ENCODE results near the gene FCAMR. TPM values are rescaled to one million over a fixed set of nuclear protein-coding genes. Genes with fewer than 3 reads are reported as not detected.

Gene FCAMR
- total RNA-seq, 1 donor from 2014 or later = not detected

- DNase-seq = no peak
- no peaks in the 10 kb centered on the region for H3K9me3 ChIP-seq (replicated peaks)
- intact Hi-C loops (cut with micrococcal nuclease) = no loop called here
These were observed 45.5 kb upstream of the FCAMR start for GRCh38 chr1:207015791-207016190.

DNA sequence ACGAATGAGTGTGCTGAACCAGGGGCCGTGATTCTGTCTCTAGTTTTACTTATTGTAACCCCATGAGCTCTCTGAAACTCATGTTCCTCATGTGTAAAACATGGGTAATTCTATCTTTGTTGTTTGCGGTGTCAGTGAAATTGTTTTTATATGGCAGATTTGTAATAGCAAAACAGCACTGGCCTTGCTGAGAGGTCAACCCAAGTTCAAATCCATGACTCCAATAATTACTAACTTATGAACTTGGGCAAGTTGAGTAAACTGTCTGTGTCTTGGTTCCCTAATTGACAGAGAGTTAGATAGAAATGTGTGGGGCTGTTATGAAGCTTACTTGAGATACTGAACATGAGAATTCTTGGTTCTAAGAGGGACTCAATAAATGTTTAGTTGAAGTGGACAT, 44.5 kb upstream of the FCAMR start:
- DNase-seq = no peak
- intact Hi-C loops (cut with micrococcal nuclease) = no loop called here

More at GRCh38 chr1:207015791-207016190, 45.5 kb upstream of the FCAMR start:
- Histone ChIP-seq H3K4me3 (no peak overlapping the region), H3K27me3 (ENCODE audit: low read depth) (peaks cover 6% of the 10 kb centered on the region), H3K27ac (replicated peaks) (no peak overlapping the region), H3K36me3 (no peaks in the 10 kb centered on the region), H3K4me1 (no peaks in the 10 kb centered on the region)
- TF ChIP-seq CTCF (IDR thresholded peaks at IDR 0.05; ENCODE audit: borderline replicate concordance) = no peak

DNA sequence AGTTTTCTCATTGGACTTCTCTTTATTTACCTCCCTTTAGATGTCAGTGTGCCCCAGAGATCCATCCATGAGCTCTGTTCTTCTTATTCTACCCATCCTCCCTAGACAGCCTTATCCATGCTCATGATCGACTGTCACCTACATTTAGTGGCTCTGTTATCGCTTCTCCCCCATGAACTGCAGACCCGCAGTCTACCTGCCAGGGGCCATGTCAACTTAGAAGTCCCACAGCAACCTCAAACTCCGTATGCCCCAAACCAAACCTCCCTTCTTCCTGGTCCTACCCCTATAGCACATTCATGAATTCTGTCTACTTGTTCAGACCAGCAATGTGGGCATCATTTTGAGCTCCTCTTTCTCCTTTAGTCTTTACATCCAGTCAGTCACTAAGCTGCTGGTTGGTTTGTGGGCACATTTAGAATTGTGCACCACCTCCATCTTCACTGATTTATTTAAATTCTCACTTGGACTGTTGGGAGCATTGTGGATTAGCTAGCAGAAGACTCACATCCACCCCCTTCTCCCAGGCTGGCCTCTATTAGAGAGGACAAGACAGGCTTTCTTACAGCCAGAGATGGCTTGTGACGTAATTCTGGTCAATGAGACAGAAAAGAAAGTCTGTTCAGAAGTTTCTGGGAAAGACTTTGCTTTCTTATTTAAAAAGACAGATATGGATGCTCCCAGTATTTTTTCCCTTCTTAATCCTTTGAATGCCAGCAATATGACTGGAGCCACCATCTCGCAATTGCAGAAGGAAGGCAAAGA, 43.2 kb upstream of the FCAMR start:
- no peaks in the 10 kb centered on the region for H3K4me1 ChIP-seq
- H3K27ac ChIP-seq (replicated peaks) = no peak overlapping the region
- intact Hi-C loops (cut with micrococcal nuclease) = no loop called here
- TF ChIP-seq CTCF (IDR thresholded peaks at IDR 0.05; ENCODE audit: borderline replicate concordance) = no peak
- no peak overlapping the region for H3K4me3 ChIP-seq
- no peaks in the 10 kb centered on the region for H3K9me3 ChIP-seq (replicated peaks)
- peaks cover 6% of the 10 kb centered on the region for H3K27me3 ChIP-seq (ENCODE audit: low read depth)
- DNase-seq = no peak
- no peaks in the 10 kb centered on the region for H3K36me3 ChIP-seq

More for the DNA sequence above, 44.5 kb upstream of the FCAMR start:
- H3K4me1 ChIP-seq = no peaks in the 10 kb centered on the region
- H3K4me3 ChIP-seq = no peak overlapping the region
- peaks cover 6% of the 10 kb centered on the region for H3K27me3 ChIP-seq (ENCODE audit: low read depth)
- H3K9me3 ChIP-seq (replicated peaks) = no peaks in the 10 kb centered on the region
- no peak for TF ChIP-seq CTCF (IDR thresholded peaks at IDR 0.05; ENCODE audit: borderline replicate concordance)
- no peaks in the 10 kb centered on the region for H3K36me3 ChIP-seq
- no peak overlapping the region for H3K27ac ChIP-seq (replicated peaks)

DNA sequence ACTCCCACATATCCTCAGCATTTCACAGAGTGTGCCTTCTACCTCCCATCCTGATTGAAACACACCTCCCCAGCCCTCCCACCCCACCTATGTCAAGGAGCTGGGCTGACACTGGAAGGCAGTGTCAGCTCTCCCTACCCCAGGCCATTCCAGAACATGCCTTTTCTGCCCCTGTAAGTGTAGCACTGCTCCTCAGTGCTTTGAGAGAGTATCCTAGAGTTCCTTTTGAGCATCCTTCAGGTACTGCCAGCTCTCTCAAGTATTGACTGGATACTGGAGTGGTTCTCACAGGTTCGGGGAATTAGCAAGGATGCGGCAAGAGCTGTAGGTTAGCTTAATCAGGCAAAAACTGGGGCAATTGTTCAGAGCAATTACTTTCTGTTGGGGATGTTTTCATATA, 40.5 kb upstream of the FCAMR start:
- H3K4me1 ChIP-seq = peaks cover under 1% of the 10 kb centered on the region
- intact Hi-C loops (cut with micrococcal nuclease) = no loop called here
- H3K9me3 ChIP-seq (replicated peaks) = no peaks in the 10 kb centered on the region
- DNase-seq = no peak
- peaks cover 9% of the 10 kb centered on the region for H3K27me3 ChIP-seq (ENCODE audit: low read depth)
- H3K27ac ChIP-seq (replicated peaks) = no peak overlapping the region
- H3K4me3 ChIP-seq = no peak overlapping the region
- no peak for TF ChIP-seq CTCF (IDR thresholded peaks at IDR 0.05; ENCODE audit: borderline replicate concordance)
- H3K36me3 ChIP-seq = no peaks in the 10 kb centered on the region

GRCh38 chr1:207009945-207010344, 39.7 kb upstream of the FCAMR start:
- no peak for TF ChIP-seq CTCF (IDR thresholded peaks at IDR 0.05; ENCODE audit: borderline replicate concordance)
- Histone ChIP-seq H3K9me3 (replicated peaks) (no peaks in the 10 kb centered on the region), H3K4me3 (no peak overlapping the region), H3K4me1 (peaks cover 8% of the 10 kb centered on the region), H3K27ac (replicated peaks) (no peak overlapping the region), H3K36me3 (no peaks in the 10 kb centered on the region), H3K27me3 (ENCODE audit: low read depth) (peaks cover 10% of the 10 kb centered on the region)
- no peak for DNase-seq
- intact Hi-C loops (cut with micrococcal nuclease) = no loop called here
